GM23338 (cell line): ENCODE results near the gene ONECUT3.

Source experiments
- CREB1 ChIP-seq: fragments of 250-450 bp; sonication (Bioruptor Pico); IDR thresholded peaks from 2 replicates; pipeline ENCODE4 v1.5.0; 2020; ENCODE audit warnings: low read depth, mild to moderate bottlenecking, moderate library complexity
- EZH2 ChIP-seq: fragments of 200-600 bp; sonication (generic); IDR thresholded peaks from one replicate; pipeline ENCODE4 v1.8.0; 2017; ENCODE audit warnings: antibody characterized with exemption, mild to moderate bottlenecking, low read depth; ENCODE audit not compliant: unreplicated experiment
- EZH2phosphoT487 ChIP-seq: fragments of 200-600 bp; sonication (generic); IDR thresholded peaks from one replicate; pipeline ENCODE4 v1.8.1; 2018; ENCODE audit warnings: antibody characterized with exemption; ENCODE audit not compliant: unreplicated experiment
- JUNB ChIP-seq: IDR thresholded peaks from one replicate; pipeline ENCODE4 v1.6.1; 2016; ENCODE audit warnings: antibody characterized with exemption; ENCODE audit not compliant: unreplicated experiment
- NANOG ChIP-seq: IDR thresholded peaks from 2 replicates; pipeline ENCODE4 v1.6.1; 2016; ENCODE audit warnings: antibody characterized with exemption, borderline replicate concordance
- POLR2AphosphoS5 ChIP-seq: IDR thresholded peaks from 2 replicates; pipeline ENCODE4 v1.6.1; 2016; ENCODE audit warnings: antibody characterized with exemption, low read depth
- STAT1 ChIP-seq: IDR thresholded peaks from one replicate; pipeline ENCODE4 v1.6.1; 2016; ENCODE audit warnings: antibody characterized with exemption; ENCODE audit not compliant: unreplicated experiment
- ZNF114 ChIP-seq: fragments of 250-450 bp; sonication (Bioruptor Pico); IDR thresholded peaks from 2 replicates; pipeline ENCODE4 v1.5.0; 2020; ENCODE audit warnings: mild to moderate bottlenecking, moderate library complexity
- ZNF331 ChIP-seq: fragments of 250-450 bp; sonication (Bioruptor Pico); IDR thresholded peaks from 2 replicates; pipeline ENCODE4 v1.5.0; 2020; ENCODE audit warnings: low read depth, mild to moderate bottlenecking, moderate library complexity
- TF ChIP-seq, protein P1 (sequence below), 2 experiments: fragments of 200-600 bp in 1 of 2; sonication (generic) in 1 of 2; conservative IDR thresholded peaks; 2 replicates each; pipeline versions ENCODE4 v1.5.1 to v1.6.1; 2016 to 2017; ENCODE audit warnings: antibody characterized with exemption in 2 of 2, low read depth in 2 of 2, mild to moderate bottlenecking in 2 of 2, moderate library complexity in 1 of 2
- TF ChIP-seq, protein P2 (sequence below): IDR thresholded peaks from one replicate; pipeline ENCODE4 v1.6.1; 2018; ENCODE audit warnings: antibody characterized with exemption; ENCODE audit not compliant: unreplicated experiment
- TF ChIP-seq, protein P3 (sequence below): fragments of 250-450 bp; sonication (Bioruptor Pico); IDR thresholded peaks from 2 replicates; pipeline ENCODE4 v1.5.0; 2020; ENCODE audit warnings: mild to moderate bottlenecking, moderate library complexity
- TF ChIP-seq, protein P4 (sequence below): IDR thresholded peaks from 2 replicates; pipeline ENCODE4 v1.6.1; 2016; ENCODE audit warnings: antibody characterized with exemption

DNA sequence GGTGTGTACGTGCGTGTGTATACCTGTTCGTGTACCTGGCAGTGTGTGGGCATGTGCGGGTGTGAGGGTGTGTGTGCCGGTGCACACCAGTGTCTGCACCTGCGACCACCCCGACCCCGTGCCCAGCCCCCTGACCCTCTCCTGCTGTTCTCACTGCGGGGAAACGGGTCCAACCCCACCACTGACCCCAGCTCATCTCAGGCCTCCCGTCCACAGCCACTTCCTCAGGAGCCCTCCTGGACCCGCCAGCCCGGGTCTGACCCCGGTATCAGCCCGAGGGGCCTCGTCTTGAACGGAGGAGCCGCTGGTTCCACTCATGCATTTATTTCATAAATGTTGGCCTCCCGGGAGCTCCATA, 23.8 kb upstream of the ONECUT3 start:
- TF ChIP-seq, protein P1, sequence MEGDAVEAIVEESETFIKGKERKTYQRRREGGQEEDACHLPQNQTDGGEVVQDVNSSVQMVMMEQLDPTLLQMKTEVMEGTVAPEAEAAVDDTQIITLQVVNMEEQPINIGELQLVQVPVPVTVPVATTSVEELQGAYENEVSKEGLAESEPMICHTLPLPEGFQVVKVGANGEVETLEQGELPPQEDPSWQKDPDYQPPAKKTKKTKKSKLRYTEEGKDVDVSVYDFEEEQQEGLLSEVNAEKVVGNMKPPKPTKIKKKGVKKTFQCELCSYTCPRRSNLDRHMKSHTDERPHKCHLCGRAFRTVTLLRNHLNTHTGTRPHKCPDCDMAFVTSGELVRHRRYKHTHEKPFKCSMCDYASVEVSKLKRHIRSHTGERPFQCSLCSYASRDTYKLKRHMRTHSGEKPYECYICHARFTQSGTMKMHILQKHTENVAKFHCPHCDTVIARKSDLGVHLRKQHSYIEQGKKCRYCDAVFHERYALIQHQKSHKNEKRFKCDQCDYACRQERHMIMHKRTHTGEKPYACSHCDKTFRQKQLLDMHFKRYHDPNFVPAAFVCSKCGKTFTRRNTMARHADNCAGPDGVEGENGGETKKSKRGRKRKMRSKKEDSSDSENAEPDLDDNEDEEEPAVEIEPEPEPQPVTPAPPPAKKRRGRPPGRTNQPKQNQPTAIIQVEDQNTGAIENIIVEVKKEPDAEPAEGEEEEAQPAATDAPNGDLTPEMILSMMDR (conservative IDR thresholded peaks at IDR 0.05; ENCODE audit: low read depth in 2 of 2): no peak
- TF ChIP-seq POLR2AphosphoS5 (no peak), STAT1 (no peak), EZH2 (no peak), EZH2phosphoT487 (no peak), JUNB (no peak), NANOG (no peak), CREB1 (CRISPR knock-in tag) (no peak), ZNF114 (CRISPR knock-in tag) (no peak), ZNF331 (no peak)
- TF ChIP-seq, protein P2, sequence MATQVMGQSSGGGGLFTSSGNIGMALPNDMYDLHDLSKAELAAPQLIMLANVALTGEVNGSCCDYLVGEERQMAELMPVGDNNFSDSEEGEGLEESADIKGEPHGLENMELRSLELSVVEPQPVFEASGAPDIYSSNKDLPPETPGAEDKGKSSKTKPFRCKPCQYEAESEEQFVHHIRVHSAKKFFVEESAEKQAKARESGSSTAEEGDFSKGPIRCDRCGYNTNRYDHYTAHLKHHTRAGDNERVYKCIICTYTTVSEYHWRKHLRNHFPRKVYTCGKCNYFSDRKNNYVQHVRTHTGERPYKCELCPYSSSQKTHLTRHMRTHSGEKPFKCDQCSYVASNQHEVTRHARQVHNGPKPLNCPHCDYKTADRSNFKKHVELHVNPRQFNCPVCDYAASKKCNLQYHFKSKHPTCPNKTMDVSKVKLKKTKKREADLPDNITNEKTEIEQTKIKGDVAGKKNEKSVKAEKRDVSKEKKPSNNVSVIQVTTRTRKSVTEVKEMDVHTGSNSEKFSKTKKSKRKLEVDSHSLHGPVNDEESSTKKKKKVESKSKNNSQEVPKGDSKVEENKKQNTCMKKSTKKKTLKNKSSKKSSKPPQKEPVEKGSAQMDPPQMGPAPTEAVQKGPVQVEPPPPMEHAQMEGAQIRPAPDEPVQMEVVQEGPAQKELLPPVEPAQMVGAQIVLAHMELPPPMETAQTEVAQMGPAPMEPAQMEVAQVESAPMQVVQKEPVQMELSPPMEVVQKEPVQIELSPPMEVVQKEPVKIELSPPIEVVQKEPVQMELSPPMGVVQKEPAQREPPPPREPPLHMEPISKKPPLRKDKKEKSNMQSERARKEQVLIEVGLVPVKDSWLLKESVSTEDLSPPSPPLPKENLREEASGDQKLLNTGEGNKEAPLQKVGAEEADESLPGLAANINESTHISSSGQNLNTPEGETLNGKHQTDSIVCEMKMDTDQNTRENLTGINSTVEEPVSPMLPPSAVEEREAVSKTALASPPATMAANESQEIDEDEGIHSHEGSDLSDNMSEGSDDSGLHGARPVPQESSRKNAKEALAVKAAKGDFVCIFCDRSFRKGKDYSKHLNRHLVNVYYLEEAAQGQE: no peak
- TF ChIP-seq, protein P3, sequence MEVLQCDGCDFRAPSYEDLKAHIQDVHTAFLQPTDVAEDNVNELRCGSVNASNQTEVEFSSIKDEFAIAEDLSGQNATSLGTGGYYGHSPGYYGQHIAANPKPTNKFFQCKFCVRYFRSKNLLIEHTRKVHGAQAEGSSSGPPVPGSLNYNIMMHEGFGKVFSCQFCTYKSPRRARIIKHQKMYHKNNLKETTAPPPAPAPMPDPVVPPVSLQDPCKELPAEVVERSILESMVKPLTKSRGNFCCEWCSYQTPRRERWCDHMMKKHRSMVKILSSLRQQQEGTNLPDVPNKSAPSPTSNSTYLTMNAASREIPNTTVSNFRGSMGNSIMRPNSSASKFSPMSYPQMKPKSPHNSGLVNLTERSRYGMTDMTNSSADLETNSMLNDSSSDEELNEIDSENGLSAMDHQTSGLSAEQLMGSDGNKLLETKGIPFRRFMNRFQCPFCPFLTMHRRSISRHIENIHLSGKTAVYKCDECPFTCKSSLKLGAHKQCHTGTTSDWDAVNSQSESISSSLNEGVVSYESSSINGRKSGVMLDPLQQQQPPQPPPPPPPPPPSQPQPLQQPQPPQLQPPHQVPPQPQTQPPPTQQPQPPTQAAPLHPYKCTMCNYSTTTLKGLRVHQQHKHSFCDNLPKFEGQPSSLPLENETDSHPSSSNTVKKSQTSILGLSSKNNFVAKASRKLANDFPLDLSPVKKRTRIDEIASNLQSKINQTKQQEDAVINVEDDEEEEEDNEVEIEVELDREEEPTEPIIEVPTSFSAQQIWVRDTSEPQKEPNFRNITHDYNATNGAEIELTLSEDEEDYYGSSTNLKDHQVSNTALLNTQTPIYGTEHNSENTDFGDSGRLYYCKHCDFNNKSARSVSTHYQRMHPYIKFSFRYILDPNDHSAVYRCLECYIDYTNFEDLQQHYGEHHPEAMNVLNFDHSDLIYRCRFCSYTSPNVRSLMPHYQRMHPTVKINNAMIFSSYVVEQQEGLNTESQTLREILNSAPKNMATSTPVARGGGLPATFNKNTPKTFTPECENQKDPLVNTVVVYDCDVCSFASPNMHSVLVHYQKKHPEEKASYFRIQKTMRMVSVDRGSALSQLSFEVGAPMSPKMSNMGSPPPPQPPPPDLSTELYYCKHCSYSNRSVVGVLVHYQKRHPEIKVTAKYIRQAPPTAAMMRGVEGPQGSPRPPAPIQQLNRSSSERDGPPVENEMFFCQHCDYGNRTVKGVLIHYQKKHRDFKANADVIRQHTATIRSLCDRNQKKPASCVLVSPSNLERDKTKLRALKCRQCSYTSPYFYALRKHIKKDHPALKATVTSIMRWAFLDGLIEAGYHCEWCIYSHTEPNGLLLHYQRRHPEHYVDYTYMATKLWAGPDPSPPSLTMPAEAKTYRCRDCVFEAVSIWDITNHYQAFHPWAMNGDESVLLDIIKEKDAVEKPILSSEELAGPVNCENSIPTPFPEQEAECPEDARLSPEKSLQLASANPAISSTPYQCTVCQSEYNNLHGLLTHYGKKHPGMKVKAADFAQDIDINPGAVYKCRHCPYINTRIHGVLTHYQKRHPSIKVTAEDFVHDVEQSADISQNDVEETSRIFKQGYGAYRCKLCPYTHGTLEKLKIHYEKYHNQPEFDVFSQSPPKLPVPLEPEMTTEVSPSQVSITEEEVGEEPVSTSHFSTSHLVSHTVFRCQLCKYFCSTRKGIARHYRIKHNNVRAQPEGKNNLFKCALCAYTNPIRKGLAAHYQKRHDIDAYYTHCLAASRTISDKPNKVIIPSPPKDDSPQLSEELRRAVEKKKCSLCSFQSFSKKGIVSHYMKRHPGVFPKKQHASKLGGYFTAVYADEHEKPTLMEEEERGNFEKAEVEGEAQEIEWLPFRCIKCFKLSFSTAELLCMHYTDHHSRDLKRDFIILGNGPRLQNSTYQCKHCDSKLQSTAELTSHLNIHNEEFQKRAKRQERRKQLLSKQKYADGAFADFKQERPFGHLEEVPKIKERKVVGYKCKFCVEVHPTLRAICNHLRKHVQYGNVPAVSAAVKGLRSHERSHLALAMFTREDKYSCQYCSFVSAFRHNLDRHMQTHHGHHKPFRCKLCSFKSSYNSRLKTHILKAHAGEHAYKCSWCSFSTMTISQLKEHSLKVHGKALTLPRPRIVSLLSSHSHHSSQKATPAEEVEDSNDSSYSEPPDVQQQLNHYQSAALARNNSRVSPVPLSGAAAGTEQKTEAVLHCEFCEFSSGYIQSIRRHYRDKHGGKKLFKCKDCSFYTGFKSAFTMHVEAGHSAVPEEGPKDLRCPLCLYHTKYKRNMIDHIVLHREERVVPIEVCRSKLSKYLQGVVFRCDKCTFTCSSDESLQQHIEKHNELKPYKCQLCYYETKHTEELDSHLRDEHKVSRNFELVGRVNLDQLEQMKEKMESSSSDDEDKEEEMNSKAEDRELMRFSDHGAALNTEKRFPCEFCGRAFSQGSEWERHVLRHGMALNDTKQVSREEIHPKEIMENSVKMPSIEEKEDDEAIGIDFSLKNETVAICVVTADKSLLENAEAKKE (CRISPR knock-in tag): no peak
- TF ChIP-seq, protein P4, sequence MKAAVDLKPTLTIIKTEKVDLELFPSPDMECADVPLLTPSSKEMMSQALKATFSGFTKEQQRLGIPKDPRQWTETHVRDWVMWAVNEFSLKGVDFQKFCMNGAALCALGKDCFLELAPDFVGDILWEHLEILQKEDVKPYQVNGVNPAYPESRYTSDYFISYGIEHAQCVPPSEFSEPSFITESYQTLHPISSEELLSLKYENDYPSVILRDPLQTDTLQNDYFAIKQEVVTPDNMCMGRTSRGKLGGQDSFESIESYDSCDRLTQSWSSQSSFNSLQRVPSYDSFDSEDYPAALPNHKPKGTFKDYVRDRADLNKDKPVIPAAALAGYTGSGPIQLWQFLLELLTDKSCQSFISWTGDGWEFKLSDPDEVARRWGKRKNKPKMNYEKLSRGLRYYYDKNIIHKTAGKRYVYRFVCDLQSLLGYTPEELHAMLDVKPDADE: no peak
